SJSA1 (cell line): ENCODE results near the gene FRMD5. TPM values are rescaled to one million over a fixed set of nuclear protein-coding genes. Genes with fewer than 3 reads are reported as not detected.

Source experiments
- DNase-seq, 2 experiments: peaks; one replicate each; pipeline ENCODE4 v3.0.0-alpha.2; 2015 to 2020; ENCODE audit warnings: low spot score in 2 of 2, low read depth in 1 of 2
- H3K27ac ChIP-seq: fragments of 250-450 bp; sonication (Bioruptor Pico); 2 replicates; pipeline ENCODE4 v1.5.1; 2020; ENCODE audit warnings: mild to moderate bottlenecking, moderate library complexity
- H3K27me3 ChIP-seq: fragments of 250-450 bp; sonication (Bioruptor Pico); replicated peaks from 2 replicates; pipeline ENCODE4 v1.5.1; 2020; ENCODE audit warnings: mild to moderate bottlenecking, moderate library complexity
- H3K36me3 ChIP-seq: fragments of 250-450 bp; sonication (Bioruptor Pico); 2 replicates; pipeline ENCODE4 v1.5.1; 2020; ENCODE audit warnings: mild to moderate bottlenecking
- H3K4me1 ChIP-seq: fragments of 250-450 bp; sonication (Bioruptor Pico); replicated peaks from 2 replicates; pipeline ENCODE4 v1.6.1; 2021; ENCODE audit warnings: mild to moderate bottlenecking
- H3K4me3 ChIP-seq: fragments of 250-450 bp; sonication (Bioruptor Pico); 2 replicates; pipeline ENCODE4 v1.5.1; 2020; ENCODE audit warnings: mild to moderate bottlenecking
- H3K9me3 ChIP-seq: fragments of 250-450 bp; sonication (Bioruptor Pico); replicated peaks from 2 replicates; pipeline ENCODE4 v1.5.1; 2020; ENCODE audit warnings: mild to moderate bottlenecking
- total RNA-seq: library from RNA; depleted of rRNA; stranded (reverse); fragments of >200 nt; shearing (Covaris generic); gene quantifications from 2 replicates; pipeline ENCODE4 v1.2.3, GENCODE V29; 2014

The FRMD5 gene
- total RNA-seq, 1 experiment from 2014 or later = 3.8 TPM

DNA sequence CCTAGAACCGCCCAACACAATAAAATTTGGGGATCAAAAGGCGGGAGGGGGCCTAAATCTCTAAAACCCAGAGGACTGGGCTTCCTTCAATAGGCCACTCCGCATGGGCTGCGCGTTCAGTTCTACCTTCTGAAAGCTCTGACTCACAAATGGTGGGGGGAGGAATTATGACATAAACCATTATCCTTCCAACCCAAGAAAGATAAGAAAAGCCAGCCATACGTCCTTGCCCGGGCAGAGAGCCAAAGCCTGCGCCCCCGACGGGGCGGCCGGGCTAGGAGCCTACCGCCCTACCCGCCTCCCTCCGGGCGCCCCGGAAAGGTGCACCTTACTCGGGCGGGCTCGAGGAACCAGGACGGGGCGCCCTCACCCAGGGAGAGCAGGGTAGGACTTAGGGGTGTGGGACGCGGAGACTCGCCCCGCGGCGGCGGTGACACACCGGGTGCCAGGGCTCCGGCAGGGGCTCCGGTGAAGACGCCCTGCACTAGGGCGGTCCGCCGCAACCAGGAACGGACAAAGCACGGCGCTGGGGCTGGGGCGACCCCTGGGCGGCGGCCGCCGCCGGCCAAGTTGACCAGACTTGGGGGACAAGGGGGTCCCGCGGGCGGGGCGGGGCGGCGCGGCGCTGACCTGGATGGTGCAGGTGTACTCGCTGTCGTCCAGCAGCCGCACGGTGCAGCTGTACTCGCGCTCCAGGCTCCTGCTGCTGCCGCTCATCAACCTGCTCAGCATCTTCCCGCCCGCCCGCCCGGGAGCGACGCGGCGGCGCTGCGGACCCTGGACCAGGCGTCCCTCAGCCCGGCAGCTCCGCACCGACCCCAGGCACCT lies 534 bp downstream of the FRMD5 start:
- 0 out of 2 replicates have a peak overlapping the region, but pooled peaks have one; percentile 19 for H3K27ac ChIP-seq

GRCh38 chr15:44193651-44194322 lies 1.3 kb downstream of the FRMD5 start:
- H3K9me3 ChIP-seq = no peaks in the 10 kb centered on the region
- peaks cover 18% of the 10 kb centered on the region for H3K4me1 ChIP-seq
- H3K36me3 ChIP-seq = no peaks in the 10 kb centered on the region
- no peaks in the 10 kb centered on the region for H3K27me3 ChIP-seq
- peak overlapping the region; percentile 50 for H3K4me3 ChIP-seq
- H3K27ac ChIP-seq = 0 out of 2 replicates have a peak overlapping the region, but pooled peaks have one; percentile 19
- no peak for DNase-seq

More for the DNA sequence above, 534 bp downstream of the FRMD5 start:
- peak overlapping the region; percentile 50 for H3K4me3 ChIP-seq
- no peaks in the 10 kb centered on the region for H3K27me3 ChIP-seq
- H3K36me3 ChIP-seq = no peaks in the 10 kb centered on the region
- DNase-seq = peak; percentile 47 to 70
- no peaks in the 10 kb centered on the region for H3K9me3 ChIP-seq
- peaks cover 18% of the 10 kb centered on the region for H3K4me1 ChIP-seq

GRCh38 chr15:44188795-44189194 lies 6.3 kb downstream of the FRMD5 start:
- no peak for DNase-seq
- H3K27ac ChIP-seq = no peak overlapping the region
- peaks cover 4% of the 10 kb centered on the region for H3K4me1 ChIP-seq
- H3K36me3 ChIP-seq = no peaks in the 10 kb centered on the region
- no peak overlapping the region for H3K4me3 ChIP-seq
- no peaks in the 10 kb centered on the region for H3K27me3 ChIP-seq
- no peaks in the 10 kb centered on the region for H3K9me3 ChIP-seq

DNA sequence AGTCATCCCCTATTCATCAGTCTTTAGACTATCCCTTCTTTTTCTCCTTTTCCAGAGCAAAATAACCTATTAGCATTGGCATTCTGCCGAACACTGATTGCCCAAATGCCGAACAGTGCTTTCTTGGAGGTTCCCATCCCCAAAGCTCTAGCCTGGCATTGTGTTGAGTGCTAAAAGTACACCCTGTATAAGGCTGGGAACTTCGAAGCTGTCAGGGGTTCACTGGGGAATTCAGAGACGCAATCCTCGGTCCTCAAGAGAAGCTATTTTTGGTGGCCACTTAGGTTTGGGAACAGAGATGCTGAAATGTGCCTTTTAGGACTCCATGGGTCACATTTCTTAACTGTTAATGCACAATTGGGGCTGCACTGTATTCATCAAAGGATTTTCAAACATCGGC lies 8.4 kb downstream of the FRMD5 start:
- Histone ChIP-seq H3K27ac (no peak overlapping the region), H3K4me1 (no peaks in the 10 kb centered on the region), H3K9me3 (no peaks in the 10 kb centered on the region), H3K4me3 (no peak overlapping the region), H3K36me3 (no peaks in the 10 kb centered on the region), H3K27me3 (no peaks in the 10 kb centered on the region)
- no peak for DNase-seq

DNA sequence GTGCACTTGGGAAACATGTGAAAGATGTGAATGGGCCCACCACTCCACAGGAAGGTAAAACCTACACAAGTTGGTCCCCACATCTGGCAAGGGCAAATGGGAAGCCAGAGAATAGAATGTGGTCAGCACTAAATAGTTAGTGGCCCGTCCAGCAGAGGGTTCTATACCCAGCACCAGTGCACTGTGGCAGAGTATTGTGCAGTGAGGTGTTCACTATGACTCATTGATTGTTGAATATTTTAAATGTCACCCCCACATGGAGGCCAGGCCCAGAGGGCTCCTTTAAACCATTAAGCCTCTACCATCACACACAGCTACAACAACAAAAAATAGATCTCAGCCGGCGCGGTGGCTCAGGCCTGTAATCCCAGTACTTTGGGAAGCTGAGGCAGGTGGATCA lies 11.7 kb downstream of the FRMD5 start:
- DNase-seq = no peak
- H3K36me3 ChIP-seq = no peaks in the 10 kb centered on the region
- no peak overlapping the region for H3K4me3 ChIP-seq
- H3K27ac ChIP-seq = no peak overlapping the region
- H3K9me3 ChIP-seq = no peaks in the 10 kb centered on the region
- no peaks in the 10 kb centered on the region for H3K4me1 ChIP-seq
- H3K27me3 ChIP-seq = no peaks in the 10 kb centered on the region

- Histone ChIP-seq H3K36me3 (no peaks in the 10 kb centered on the region), H3K27ac (no peak overlapping the region), H3K27me3 (no peaks in the 10 kb centered on the region), H3K4me3 (no peak overlapping the region), H3K9me3 (no peaks in the 10 kb centered on the region), H3K4me1 (no peaks in the 10 kb centered on the region)
- no peak for DNase-seq
Observed at GRCh38 chr15:44181410-44181809, 13.7 kb downstream of the FRMD5 start.

- no peaks in the 10 kb centered on the region for H3K36me3 ChIP-seq
- no peaks in the 10 kb centered on the region for H3K9me3 ChIP-seq
- no peaks in the 10 kb centered on the region for H3K4me1 ChIP-seq
- no peaks in the 10 kb centered on the region for H3K27me3 ChIP-seq
- H3K4me3 ChIP-seq = no peak overlapping the region
- H3K27ac ChIP-seq = no peak overlapping the region
- DNase-seq = no peak
Observed at GRCh38 chr15:44177139-44177538, 17.9 kb downstream of the FRMD5 start.

- Histone ChIP-seq H3K4me1 (no peaks in the 10 kb centered on the region), H3K4me3 (no peak overlapping the region), H3K27ac (no peak overlapping the region), H3K9me3 (no peaks in the 10 kb centered on the region), H3K36me3 (no peaks in the 10 kb centered on the region), H3K27me3 (no peaks in the 10 kb centered on the region)
- DNase-seq = no peak
Observed at GRCh38 chr15:44173813-44174212, 21.3 kb downstream of the FRMD5 start.

DNA sequence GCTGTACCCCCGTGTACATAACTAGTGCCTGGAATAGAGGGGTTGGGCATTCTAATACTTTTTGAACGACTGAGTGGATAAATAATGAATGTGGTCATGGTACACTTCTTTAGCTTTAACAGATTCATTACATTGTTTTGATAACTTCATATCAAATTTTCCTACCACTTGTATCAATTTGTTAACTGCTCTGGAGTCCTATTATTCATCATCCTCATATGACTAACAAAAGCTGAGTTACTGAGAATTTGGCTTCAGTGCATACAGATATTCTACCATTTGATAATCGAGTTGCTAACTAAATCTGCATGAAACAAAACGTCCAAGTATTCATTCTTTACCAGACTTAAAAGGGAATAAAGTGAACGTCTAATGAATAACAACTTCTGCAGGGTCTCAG lies 31.7 kb downstream of the FRMD5 start:
- no peak overlapping the region for H3K4me3 ChIP-seq
- DNase-seq = no peak
- no peaks in the 10 kb centered on the region for H3K27me3 ChIP-seq
- H3K9me3 ChIP-seq = no peaks in the 10 kb centered on the region
- no peaks in the 10 kb centered on the region for H3K36me3 ChIP-seq
- peaks cover 13% of the 10 kb centered on the region for H3K4me1 ChIP-seq
- no peak overlapping the region for H3K27ac ChIP-seq

- Histone ChIP-seq H3K4me1 (peaks cover 35% of the 10 kb centered on the region), H3K9me3 (no peaks in the 10 kb centered on the region), H3K36me3 (no peaks in the 10 kb centered on the region), H3K27me3 (no peaks in the 10 kb centered on the region), H3K27ac (no peak overlapping the region), H3K4me3 (no peak overlapping the region)
- no peak for DNase-seq
Observed at GRCh38 chr15:44160796-44161195, 34.3 kb downstream of the FRMD5 start.

DNA sequence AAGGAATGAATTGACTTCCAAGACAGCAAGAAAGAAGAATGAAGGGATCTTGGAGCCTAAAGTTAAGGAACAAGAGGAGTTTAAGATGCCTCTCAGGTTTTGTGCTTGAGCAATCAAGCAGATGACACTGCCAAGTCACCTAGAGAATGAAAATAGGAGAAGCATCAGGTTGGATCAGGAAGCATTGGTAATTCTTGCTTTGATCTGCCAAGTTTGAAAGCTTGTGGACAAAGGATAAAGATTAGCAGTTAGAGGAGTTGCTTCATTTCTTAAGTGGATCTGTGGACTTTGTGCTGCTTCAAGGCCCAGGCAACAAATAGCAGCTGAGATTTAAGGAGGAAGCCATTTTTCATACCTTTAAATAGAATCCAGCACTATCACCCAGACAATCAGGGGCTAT lies 35.6 kb downstream of the FRMD5 start:
- Histone ChIP-seq H3K27me3 (no peaks in the 10 kb centered on the region), H3K9me3 (no peaks in the 10 kb centered on the region), H3K4me3 (no peak overlapping the region), H3K36me3 (no peaks in the 10 kb centered on the region), H3K4me1 (peaks cover 48% of the 10 kb centered on the region), H3K27ac (peak overlapping the region; percentile 91)
- no peak for DNase-seq

DNA sequence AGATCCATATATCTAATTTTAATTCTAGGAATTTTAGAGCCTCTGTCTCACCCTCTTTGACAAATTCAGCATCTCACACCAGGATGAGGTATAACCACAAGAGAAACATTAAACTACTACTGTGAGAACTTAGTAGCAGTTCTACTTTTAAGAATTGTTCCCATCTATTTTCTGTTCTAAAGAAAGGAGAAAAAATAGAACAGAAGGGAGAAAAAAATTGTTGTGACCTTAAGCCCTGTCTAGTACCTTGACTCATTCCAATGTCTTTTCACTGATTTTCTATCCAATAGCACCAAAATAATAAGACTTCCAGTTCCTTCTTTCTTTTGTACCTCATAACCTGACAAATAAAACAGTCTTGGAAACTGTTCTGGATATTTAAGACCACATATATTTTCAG lies 37.0 kb downstream of the FRMD5 start:
- no peaks in the 10 kb centered on the region for H3K36me3 ChIP-seq
- no peaks in the 10 kb centered on the region for H3K9me3 ChIP-seq
- H3K4me1 ChIP-seq = peaks cover 53% of the 10 kb centered on the region
- no peak overlapping the region for H3K4me3 ChIP-seq
- H3K27me3 ChIP-seq = no peaks in the 10 kb centered on the region
- no peak for DNase-seq
- H3K27ac ChIP-seq = peak overlapping the region; percentile 91

DNA sequence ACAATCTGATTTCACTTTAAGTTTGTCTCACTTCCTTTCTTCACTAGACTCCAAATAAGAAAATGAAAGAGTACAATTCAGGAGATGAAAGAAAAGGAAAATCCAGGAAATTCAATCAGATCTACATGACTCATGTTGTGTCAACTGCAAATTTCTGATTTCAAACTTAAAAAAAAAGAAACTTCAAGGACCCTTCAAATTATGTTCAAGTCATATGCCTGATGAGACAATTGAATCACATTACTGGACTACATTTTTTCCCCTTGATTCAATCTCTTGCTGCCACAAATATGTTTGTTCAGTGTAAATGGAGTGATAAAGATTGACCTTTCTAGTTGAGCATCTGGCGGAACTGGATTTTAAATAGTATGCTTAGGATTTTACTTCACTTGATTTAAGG lies 37.4 kb downstream of the FRMD5 start:
- H3K4me3 ChIP-seq = no peak overlapping the region
- peak overlapping the region; percentile 91 for H3K27ac ChIP-seq
- H3K27me3 ChIP-seq = no peaks in the 10 kb centered on the region
- peak in 1 of 2 experiments; percentile 94 for DNase-seq
- no peaks in the 10 kb centered on the region for H3K9me3 ChIP-seq
- no peaks in the 10 kb centered on the region for H3K36me3 ChIP-seq
- peaks cover 56% of the 10 kb centered on the region for H3K4me1 ChIP-seq

DNA sequence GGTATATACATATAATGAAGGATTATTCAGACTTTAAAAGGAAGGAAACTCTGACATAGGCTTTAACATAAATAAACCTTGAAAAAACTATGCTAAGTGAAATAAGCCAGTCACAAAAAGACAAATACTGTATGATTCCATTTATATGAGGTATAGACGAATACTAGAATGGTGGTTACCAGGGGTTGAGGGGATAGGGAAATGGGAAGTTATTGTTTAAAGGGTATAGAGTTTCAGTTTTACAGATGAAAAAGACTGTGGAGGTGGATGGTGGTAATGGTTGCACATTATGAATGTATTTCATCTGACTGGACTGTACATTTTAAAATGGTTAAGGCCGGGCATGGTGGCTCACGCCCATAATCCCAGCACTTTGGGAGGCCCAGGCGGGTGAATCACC lies 41.7 kb downstream of the FRMD5 start:
- H3K27me3 ChIP-seq = no peaks in the 10 kb centered on the region
- H3K4me3 ChIP-seq = no peak overlapping the region
- no peak for DNase-seq
- no peaks in the 10 kb centered on the region for H3K36me3 ChIP-seq
- peaks cover 42% of the 10 kb centered on the region for H3K4me1 ChIP-seq
- H3K27ac ChIP-seq = no peak overlapping the region
- no peaks in the 10 kb centered on the region for H3K9me3 ChIP-seq
